ENCODE data around the gene DPF3.

GRCh38 chr14:72903716-72904115, 9.8 kb upstream of the DPF3 start:
- TF ChIP-seq POLR2AphosphoS5 (IDR thresholded peaks at IDR 0.05), result no peak
- TF ChIP-seq, protein P1, sequence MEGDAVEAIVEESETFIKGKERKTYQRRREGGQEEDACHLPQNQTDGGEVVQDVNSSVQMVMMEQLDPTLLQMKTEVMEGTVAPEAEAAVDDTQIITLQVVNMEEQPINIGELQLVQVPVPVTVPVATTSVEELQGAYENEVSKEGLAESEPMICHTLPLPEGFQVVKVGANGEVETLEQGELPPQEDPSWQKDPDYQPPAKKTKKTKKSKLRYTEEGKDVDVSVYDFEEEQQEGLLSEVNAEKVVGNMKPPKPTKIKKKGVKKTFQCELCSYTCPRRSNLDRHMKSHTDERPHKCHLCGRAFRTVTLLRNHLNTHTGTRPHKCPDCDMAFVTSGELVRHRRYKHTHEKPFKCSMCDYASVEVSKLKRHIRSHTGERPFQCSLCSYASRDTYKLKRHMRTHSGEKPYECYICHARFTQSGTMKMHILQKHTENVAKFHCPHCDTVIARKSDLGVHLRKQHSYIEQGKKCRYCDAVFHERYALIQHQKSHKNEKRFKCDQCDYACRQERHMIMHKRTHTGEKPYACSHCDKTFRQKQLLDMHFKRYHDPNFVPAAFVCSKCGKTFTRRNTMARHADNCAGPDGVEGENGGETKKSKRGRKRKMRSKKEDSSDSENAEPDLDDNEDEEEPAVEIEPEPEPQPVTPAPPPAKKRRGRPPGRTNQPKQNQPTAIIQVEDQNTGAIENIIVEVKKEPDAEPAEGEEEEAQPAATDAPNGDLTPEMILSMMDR (IDR thresholded peaks at IDR 0.05), result no peak
- TF ChIP-seq POLR2A (IDR thresholded peaks at IDR 0.05), result no peak
- no peak for TF ChIP-seq EP300 (IDR thresholded peaks at IDR 0.05)

Data from suprapubic skin (tissue), 4 donors.